HepG2 (cell line): ENCODE data around the gene FAM110C. TPM values are rescaled to one million over a fixed set of nuclear protein-coding genes. Genes with fewer than 3 reads are reported as not detected.

Experiments
- ATAC-seq: fragments of 200-7000 bp; cut with Tn5 transposase; 3 replicates; pipeline ENCODE4 v1.9.1; 2020; ENCODE audit warnings: mild to moderate bottlenecking, moderate library complexity
- BruUV-seq: library from RNA; stranded (reverse); fragments of 400-500 nt; replicated peaks from 2 replicates; lab custom pipeline; 2021; lab: Mats Ljungman, UMichigan
- CTCF ChIA-PET: fragments of 300-600 bp; formaldehyde crosslinking; extraction: SDS; loops from one replicate; lab custom pipeline; 2021; ENCODE audit warnings: low total read pairs, inconsistent platforms, low intra/inter-chr PET ratio; lab: Yijun Ruan, JAX
- POLR2A ChIA-PET: fragments of 350-600 bp; sonication (Branson Sonifier 250); formaldehyde crosslinking; loops from one replicate; lab custom pipeline; 2020; ENCODE audit warnings: antibody characterized with exemption, inconsistent platforms; lab: Yijun Ruan, JAX
- DNase-seq: peaks from one replicate; pipeline ENCODE4 v3.0.0-alpha.2; 2015; ENCODE audit warnings: low spot score
- FAIRE-seq: peaks from 3 replicates; lab custom pipeline; 2011; peaks lifted over from hg19 to GRCh38; lab: Jason Lieb, UNC
- H2AFZ ChIP-seq: one replicate; pipeline ENCODE4 v1.6.1; 2011; ENCODE audit warnings: low read length, inconsistent platforms
- H3K27ac ChIP-seq: fragments of 300-600 bp; 3 replicates; pipeline ENCODE4 v1.8.0; 2011; ENCODE audit warnings: mixed run types, mild to moderate bottlenecking, mixed read lengths, low read length, inconsistent platforms; ENCODE audit not compliant: insufficient read depth; ENCODE audit errors: extremely low read length
- H3K27me3 ChIP-seq, 2 experiments: fragments of 200-600 bp in 1 of 2; 2 replicates in 1 of 2; 3 replicates in 1 of 2; pipeline versions ENCODE4 v1.6.0 to v1.8.0; 2011; ENCODE audit warnings: low read length in 2 of 2, mild to moderate bottlenecking in 2 of 2, moderate library complexity in 2 of 2, inconsistent platforms in 1 of 2; ENCODE audit not compliant: insufficient read depth in 2 of 2, control insufficient read depth in 1 of 2
- H3K36me3 ChIP-seq, 2 experiments: fragments of 200-600 bp in 1 of 2; replicated peaks in 1 of 2; 2 replicates in 1 of 2; 3 replicates in 1 of 2; pipeline versions ENCODE4 v1.5.1 to v1.8.0; 2011; ENCODE audit warnings: low read length in 2 of 2, inconsistent platforms in 1 of 2; ENCODE audit not compliant: insufficient read depth in 2 of 2, control insufficient read depth in 1 of 2
- H3K4me1 ChIP-seq: 2 replicates; pipeline ENCODE4 v1.5.1; 2012; ENCODE audit warnings: low read length, inconsistent platforms; ENCODE audit not compliant: insufficient read depth
- H3K4me2 ChIP-seq: 2 replicates; pipeline ENCODE4 v1.6.0; 2011; ENCODE audit warnings: low read depth, low read length, inconsistent platforms
- H3K4me3 ChIP-seq, 3 experiments: fragments of 200-600 bp in 1 of 3; sonication (generic), shearing (Covaris generic) in 1 of 3; replicated peaks in 1 of 3; 2 replicates each; pipeline ENCODE4 v1.5.1; 2011 to 2016; ENCODE audit warnings: low read length in 3 of 3, inconsistent platforms in 2 of 3, low read depth in 2 of 3, mild to moderate bottlenecking in 2 of 3, control low read depth in 1 of 3, mixed read lengths in 1 of 3; ENCODE audit not compliant: insufficient read depth in 1 of 3
- H3K79me2 ChIP-seq: one replicate; pipeline ENCODE4 v1.6.1; 2011; ENCODE audit warnings: low read length, inconsistent platforms; ENCODE audit not compliant: insufficient read depth
- H3K9ac ChIP-seq: 2 replicates; pipeline ENCODE4 v1.6.0; 2011; ENCODE audit warnings: mild to moderate bottlenecking, low read depth, low read length, inconsistent platforms; ENCODE audit not compliant: insufficient read depth
- H3K9me3 ChIP-seq: 2 replicates; pipeline ENCODE4 v1.5.1; 2012; ENCODE audit warnings: mild to moderate bottlenecking, low read length
- H4K20me1 ChIP-seq: 2 replicates; pipeline ENCODE4 v1.6.0; 2011; ENCODE audit warnings: inconsistent platforms, mild to moderate bottlenecking, low read length, moderate library complexity; ENCODE audit not compliant: insufficient read depth
- AGO2 ChIP-seq: fragments of 200-400 bp; formaldehyde crosslinking; optimal IDR thresholded peaks from 2 replicates; pipeline ENCODE3; 2017; ENCODE audit warnings: mild to moderate bottlenecking, low read depth, low read length, moderate library complexity
- ARNT2 ChIP-seq: sonication (generic); formaldehyde crosslinking; IDR thresholded peaks from 2 replicates; pipeline ENCODE4 v1.8.0; 2022; ENCODE audit warnings: mild to moderate bottlenecking, low read depth, missing genetic modification reagents, moderate library complexity
- DPF2 ChIP-seq: sonication (generic); formaldehyde crosslinking; IDR thresholded peaks from 2 replicates; pipeline ENCODE4 v1.4.0; 2020; ENCODE audit warnings: mild to moderate bottlenecking, low read depth, missing genetic modification reagents, borderline replicate concordance
- ERF ChIP-seq: IDR thresholded peaks from 2 replicates; pipeline ENCODE4 v1.6.1; 2018; ENCODE audit warnings: missing biosample characterization, missing genetic modification reagents
- ETV5 ChIP-seq: IDR thresholded peaks from 2 replicates; pipeline ENCODE4 v1.6.1; 2018; ENCODE audit warnings: missing biosample characterization, missing genetic modification reagents, inconsistent platforms, borderline replicate concordance
- JUND ChIP-seq: sonication (generic); formaldehyde crosslinking; IDR thresholded peaks from 2 replicates; pipeline ENCODE4 v1.8.0; 2022; ENCODE audit warnings: mild to moderate bottlenecking, missing genetic modification reagents
- MIER3 ChIP-seq: IDR thresholded peaks from 2 replicates; pipeline ENCODE4 v1.6.1; 2016; ENCODE audit warnings: missing compliant biosample characterization, borderline replicate concordance
- MTF1 ChIP-seq: sonication (generic); formaldehyde crosslinking; IDR thresholded peaks from 2 replicates; pipeline ENCODE4 v1.5.0; 2020; ENCODE audit warnings: missing genetic modification reagents
- PITX1 ChIP-seq: sonication (generic); formaldehyde crosslinking; IDR thresholded peaks from 2 replicates; pipeline ENCODE4 v1.5.1; 2020; ENCODE audit warnings: mild to moderate bottlenecking, missing genetic modification reagents
- PLRG1 ChIP-seq: fragments of 450-650 bp; conservative IDR thresholded peaks from 2 replicates; pipeline ENCODE4 v1.6.1; 2016
- RAD51 ChIP-seq: fragments of 450-650 bp; IDR thresholded peaks from 2 replicates; pipeline ENCODE4 v1.6.1; 2016; ENCODE audit warnings: borderline replicate concordance
- SCMH1 ChIP-seq: sonication (generic); formaldehyde crosslinking; IDR thresholded peaks from 2 replicates; pipeline ENCODE4 v1.9.0; 2021; ENCODE audit warnings: missing genetic modification reagents, mild to moderate bottlenecking, borderline replicate concordance
- ZNF296 ChIP-seq: sonication (generic); formaldehyde crosslinking; conservative IDR thresholded peaks from 2 replicates; pipeline ENCODE4 v1.5.0; 2020; ENCODE audit warnings: mild to moderate bottlenecking, missing genetic modification reagents
- ZNF605 ChIP-seq: sonication (generic); formaldehyde crosslinking; IDR thresholded peaks from 2 replicates; pipeline ENCODE4 v1.8.0; 2022; ENCODE audit warnings: mild to moderate bottlenecking, missing genetic modification reagents
- ZNF660 ChIP-seq: sonication (generic); formaldehyde crosslinking; IDR thresholded peaks from 2 replicates; pipeline ENCODE4 v1.5.1; 2020; ENCODE audit warnings: mild to moderate bottlenecking, low read depth, missing genetic modification reagents, borderline replicate concordance
- ZNF773 ChIP-seq: sonication (generic); formaldehyde crosslinking; IDR thresholded peaks from 2 replicates; pipeline ENCODE4 v1.4.0; 2020; ENCODE audit warnings: missing genetic modification reagents, borderline replicate concordance
- ZNF788 ChIP-seq: sonication (generic); formaldehyde crosslinking; IDR thresholded peaks from 2 replicates; pipeline ENCODE4 v1.5.0; 2020; ENCODE audit warnings: mild to moderate bottlenecking, missing genetic modification reagents, borderline replicate concordance
- ZNF790 ChIP-seq: sonication (generic); formaldehyde crosslinking; IDR thresholded peaks from 2 replicates; pipeline ENCODE4 v1.8.0; 2022; ENCODE audit warnings: missing genetic modification reagents, mild to moderate bottlenecking, borderline replicate concordance
- WGBS: methylation state at CpG from one replicate; pipeline ENCODE4 v1.1.6; 2017; ENCODE audit warnings: low lambda C conversion rate; 5-methylcytosine and 5-hydroxymethylcytosine counted together
- in situ Hi-C: cut with HindIII; loops from 2 replicates; pipeline ENCODE4 v1.10.0; 2017; ENCODE audit warnings: low pct_unique_long_range_greater_than_20kb; ENCODE audit not compliant: extremely low pct_ligation_motif_present
- intact Hi-C: fragments of 100-400 bp; cut with micrococcal nuclease; formaldehyde crosslinking; loops from one replicate; pipeline ENCODE4 v1.10.0; 2022; ENCODE audit not compliant: unreplicated experiment
- polyA plus RNA-seq, 8 experiments: library from polyadenylated mRNA; depleted of rRNA in 3 of 8; stranded (reverse) in 7 of 8; unstranded in 1 of 8; fragments of >200 nt; fragmentation: Illumina TruSeq in 4 of 8; extraction: Trizol in 4 of 8; gene quantifications; 2 replicates each; pipeline versions ENCODE4 v1.2.1 to v1.2.3, GENCODE V29; 2011 to 2016; ENCODE audit warnings: low read depth in 4 of 8, missing spikeins in 1 of 8, mixed read lengths in 1 of 8; ENCODE audit not compliant: insufficient read depth in 1 of 8
- total RNA-seq, 5 experiments: library from RNA; depleted of rRNA; stranded (reverse); fragments of >200 nt; fragmentation: Illumina TruSeq; extraction: Trizol; gene quantifications; 2 replicates each; pipeline ENCODE4 v1.2.3, GENCODE V29; 2016; ENCODE audit warnings: low read depth in 1 of 5
- TF ChIP-seq, protein P1 (sequence below): sonication (generic); formaldehyde crosslinking; IDR thresholded peaks from 2 replicates; pipeline ENCODE4 v1.4.0; 2020; ENCODE audit warnings: missing genetic modification reagents
- TF ChIP-seq, protein P2 (sequence below): sonication (generic); formaldehyde crosslinking; conservative IDR thresholded peaks from 2 replicates; pipeline ENCODE4 v1.8.1; 2023; ENCODE audit warnings: missing genetic modification reagents
- TF ChIP-seq, protein P3 (sequence below): IDR thresholded peaks from 2 replicates; pipeline ENCODE4 v1.6.1; 2012; ENCODE audit warnings: low read depth, low read length, improper control_type of control experiment

FAM110C gene
- total and polyA plus RNA-seq, 2 of the 13 experiments (the other 11 are each of a cell fraction or from before 2014, with no cell fraction given) = 1.2 to 3.5 TPM

DNA sequence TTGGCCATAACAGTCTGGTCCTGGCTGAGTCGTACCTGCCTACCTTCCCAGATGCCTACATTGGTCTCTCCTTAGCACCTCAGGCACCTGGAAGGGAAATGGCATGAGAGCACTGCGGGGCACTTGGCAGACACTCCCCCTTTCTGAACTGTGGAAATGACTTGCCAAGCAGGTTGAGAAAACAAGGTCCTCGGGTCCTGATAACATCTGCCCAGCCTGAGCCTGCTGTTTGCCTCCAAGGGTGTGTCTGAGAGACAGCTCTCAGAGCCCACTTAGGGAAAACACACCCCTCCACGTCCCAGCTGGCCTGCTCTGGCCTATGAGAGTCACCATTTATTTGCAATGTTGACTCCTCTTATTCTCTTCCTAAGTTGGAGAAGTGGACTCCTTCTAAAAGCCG lies 10.5 kb downstream of the FAM110C start (continued):
- TF ChIP-seq ZNF788 (CRISPR knock-in tag) (no peak), ARNT2 (CRISPR knock-in tag) (no peak), SCMH1 (CRISPR knock-in tag) (no peak), MIER3 (CRISPR knock-in tag) (no peak), ZNF605 (CRISPR knock-in tag) (no peak), JUND (CRISPR knock-in tag) (no peak), ZNF296 (CRISPR knock-in tag) (no peak), AGO2 (no peak), PITX1 (CRISPR knock-in tag) (no peak), ERF (no peak), ZNF773 (CRISPR knock-in tag) (no peak)

DNA sequence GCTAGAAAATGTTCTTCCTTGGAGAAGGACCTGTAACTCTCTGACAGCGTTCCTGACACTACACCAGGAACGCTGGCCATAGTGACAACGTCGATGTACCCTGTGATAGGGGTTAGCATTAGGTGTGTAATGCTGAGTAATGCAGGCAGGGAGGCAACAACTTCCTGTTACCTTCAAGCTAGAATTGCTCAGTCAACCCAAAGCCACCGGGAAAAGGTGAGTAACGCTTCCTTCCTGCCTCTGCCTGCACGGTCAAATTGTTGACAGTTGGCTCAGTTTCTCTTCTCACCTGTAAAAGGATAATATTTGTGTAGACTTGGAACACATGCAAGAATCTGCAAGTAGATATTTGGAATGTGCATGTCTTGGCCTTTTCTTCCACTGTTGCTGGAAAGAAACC lies 12.7 kb downstream of the FAM110C start:
- Histone ChIP-seq H3K4me2 (peak overlapping the region; percentile 13; the same call in 1 of the 2 replicates), H3K27ac (no peak overlapping the region), H4K20me1 (no peaks in the 10 kb centered on the region), H3K27me3 (peaks cover 0 to 19% of the 10 kb centered on the region in 2 experiments; a peak in 1 of 5 replicates), H3K9me3 (no peaks in the 10 kb centered on the region), H2AFZ (no peak overlapping the region), H3K4me1 (peaks cover 7% of the 10 kb centered on the region; the same call in 1 of the 2 replicates), H3K4me3 (no peak overlapping the region), H3K9ac (no peak overlapping the region), H3K79me2 (no peaks in the 10 kb centered on the region), H3K36me3 (no peaks in the 10 kb centered on the region)
- 6% methylated on average over 7 of the region's 7 CpGs for WGBS
- intact Hi-C loops (no loop called here), in situ Hi-C loops (no loop called here)
- CTCF ChIA-PET = no interaction called here
- BruUV-seq = no TSS peak
- peak; percentile 15 for FAIRE-seq
- peak; percentile 40 for DNase-seq
- ATAC-seq = peak; percentile 74
- POLR2A ChIA-PET = no interaction called here
- TF ChIP-seq, protein P1, sequence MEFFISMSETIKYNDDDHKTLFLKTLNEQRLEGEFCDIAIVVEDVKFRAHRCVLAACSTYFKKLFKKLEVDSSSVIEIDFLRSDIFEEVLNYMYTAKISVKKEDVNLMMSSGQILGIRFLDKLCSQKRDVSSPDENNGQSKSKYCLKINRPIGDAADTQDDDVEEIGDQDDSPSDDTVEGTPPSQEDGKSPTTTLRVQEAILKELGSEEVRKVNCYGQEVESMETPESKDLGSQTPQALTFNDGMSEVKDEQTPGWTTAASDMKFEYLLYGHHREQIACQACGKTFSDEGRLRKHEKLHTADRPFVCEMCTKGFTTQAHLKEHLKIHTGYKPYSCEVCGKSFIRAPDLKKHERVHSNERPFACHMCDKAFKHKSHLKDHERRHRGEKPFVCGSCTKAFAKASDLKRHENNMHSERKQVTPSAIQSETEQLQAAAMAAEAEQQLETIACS (CRISPR knock-in tag) = no peak
- TF ChIP-seq RAD51 (no peak), DPF2 (CRISPR knock-in tag) (no peak), ETV5 (CRISPR knock-in tag) (peak; percentile 56; the same call in 1 of the 2 replicates), MTF1 (CRISPR knock-in tag) (no peak), PLRG1 (no peak), PITX1 (CRISPR knock-in tag) (no peak), ZNF790 (no peak), ZNF660 (no peak)
- TF ChIP-seq, protein P2, sequence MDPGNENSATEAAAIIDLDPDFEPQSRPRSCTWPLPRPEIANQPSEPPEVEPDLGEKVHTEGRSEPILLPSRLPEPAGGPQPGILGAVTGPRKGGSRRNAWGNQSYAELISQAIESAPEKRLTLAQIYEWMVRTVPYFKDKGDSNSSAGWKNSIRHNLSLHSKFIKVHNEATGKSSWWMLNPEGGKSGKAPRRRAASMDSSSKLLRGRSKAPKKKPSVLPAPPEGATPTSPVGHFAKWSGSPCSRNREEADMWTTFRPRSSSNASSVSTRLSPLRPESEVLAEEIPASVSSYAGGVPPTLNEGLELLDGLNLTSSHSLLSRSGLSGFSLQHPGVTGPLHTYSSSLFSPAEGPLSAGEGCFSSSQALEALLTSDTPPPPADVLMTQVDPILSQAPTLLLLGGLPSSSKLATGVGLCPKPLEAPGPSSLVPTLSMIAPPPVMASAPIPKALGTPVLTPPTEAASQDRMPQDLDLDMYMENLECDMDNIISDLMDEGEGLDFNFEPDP = no peak
- TF ChIP-seq, protein P3, sequence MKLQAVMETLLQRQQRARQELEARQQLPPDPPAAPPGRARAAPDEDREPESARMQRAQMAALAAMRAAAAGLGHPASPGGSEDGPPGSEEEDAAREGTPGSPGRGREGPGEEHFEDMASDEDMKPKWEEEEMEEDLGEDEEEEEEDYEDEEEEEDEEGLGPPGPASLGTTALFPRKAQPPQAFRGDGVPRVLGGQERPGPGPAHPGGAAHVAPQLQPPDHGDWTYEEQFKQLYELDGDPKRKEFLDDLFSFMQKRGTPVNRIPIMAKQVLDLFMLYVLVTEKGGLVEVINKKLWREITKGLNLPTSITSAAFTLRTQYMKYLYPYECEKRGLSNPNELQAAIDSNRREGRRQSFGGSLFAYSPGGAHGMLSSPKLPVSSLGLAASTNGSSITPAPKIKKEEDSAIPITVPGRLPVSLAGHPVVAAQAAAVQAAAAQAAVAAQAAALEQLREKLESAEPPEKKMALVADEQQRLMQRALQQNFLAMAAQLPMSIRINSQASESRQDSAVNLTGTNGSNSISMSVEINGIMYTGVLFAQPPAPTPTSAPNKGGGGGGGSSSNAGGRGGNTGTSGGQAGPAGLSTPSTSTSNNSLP = no peak
